GM18502 (cell line): ENCODE data around the gene IL1R2.
"Not testable (repeated sequence)": the region's sequence is repeated elsewhere in the genome, so short reads cannot be mapped to it uniquely, and the experiment has no call there.

Source experiments
- ATAC-seq: cut with Tn5 transposase; IDR thresholded peaks from one replicate; pipeline ENCODE4 v1.9.1; 2021; ENCODE audit warnings: mild to moderate bottlenecking; ENCODE audit not compliant: unreplicated experiment, poor library complexity

IL1R2 gene

GRCh38 chr2:102055346-102055990 is 63.7 kb downstream of the IL1R2 start:
- no peak for ATAC-seq

- no peak for ATAC-seq
Observed at GRCh38 chr2:102056079-102056581, 64.4 kb downstream of the IL1R2 start.

- ATAC-seq: no peak
Observed at GRCh38 chr2:102057502-102058292, 65.9 kb downstream of the IL1R2 start.

GRCh38 chr2:102058293-102058833 is 66.6 kb downstream of the IL1R2 start:
- ATAC-seq: no peak

- ATAC-seq: no peak
Observed at GRCh38 chr2:102059151-102059550, 67.4 kb downstream of the IL1R2 start.

- no peak for ATAC-seq
Observed at GRCh38 chr2:102060047-102060446, 68.3 kb downstream of the IL1R2 start.

GRCh38 chr2:102060792-102061191 is 69.0 kb downstream of the IL1R2 start:
- no peak for ATAC-seq

- no peak for ATAC-seq
Observed at GRCh38 chr2:102061286-102061699, 69.5 kb downstream of the IL1R2 start.

- ATAC-seq: no peak
Observed at GRCh38 chr2:102061962-102062795, 70.4 kb downstream of the IL1R2 start.

GRCh38 chr2:102062802-102063201 is 71.0 kb downstream of the IL1R2 start:
- ATAC-seq: no peak

GRCh38 chr2:102063487-102063911 is 71.7 kb downstream of the IL1R2 start:
- ATAC-seq: no peak

- no peak for ATAC-seq
Observed at GRCh38 chr2:102063941-102064678, 72.3 kb downstream of the IL1R2 start.

GRCh38 chr2:102064679-102065674 is 73.2 kb downstream of the IL1R2 start:
- ATAC-seq: no peak

- ATAC-seq: no peak
Observed at GRCh38 chr2:102065675-102066252, 74.0 kb downstream of the IL1R2 start.

GRCh38 chr2:102066554-102066953 is 74.8 kb downstream of the IL1R2 start:
- no peak for ATAC-seq

GRCh38 chr2:102068126-102068525 is 76.4 kb downstream of the IL1R2 start:
- not testable (repeated sequence) for ATAC-seq

- no peak for ATAC-seq
Observed at GRCh38 chr2:102069311-102069974, 77.7 kb downstream of the IL1R2 start.
